22Rv1 (cell line): ENCODE measurements around the gene SPEG.

Source experiments
- CTCF ChIP-seq: fragments of 450-650 bp; IDR thresholded peaks from 2 replicates; pipeline ENCODE4 v1.5.1; 2017; ENCODE audit warnings: mild to moderate bottlenecking
- ZFX ChIP-seq: fragments of 450-650 bp; IDR thresholded peaks from 2 replicates; pipeline ENCODE4 v1.6.1; 2017; ENCODE audit warnings: antibody characterized with exemption, borderline replicate concordance

GRCh38 chr2:219399716-219400478 is 34.7 kb upstream of the SPEG start:
- no peak for TF ChIP-seq CTCF
- no peak for TF ChIP-seq ZFX
